ENCODE results near the gene GPR6. TPM values are rescaled to one million over a fixed set of nuclear protein-coding genes. Genes with fewer than 3 reads are reported as not detected.

The GPR6 gene
- total and polyA plus RNA-seq, 2 experiments from 2014 or later: not detected

- Histone ChIP-seq H3K4me3 (no peak overlapping the region), H3K36me3 (replicated peaks; ENCODE audit: insufficient read depth, low read depth) (no peaks in the 10 kb centered on the region), H3K79me2 (no peaks in the 10 kb centered on the region), H3K9me3 (ENCODE audit: low read depth) (no peaks in the 10 kb centered on the region), H3K27ac (no peak overlapping the region), H2AFZ (no peak overlapping the region), H3K4me1 (ENCODE audit: insufficient read depth) (no peaks in the 10 kb centered on the region), H3K27me3 (no peaks in the 10 kb centered on the region), H3K9me2 (replicated peaks; ENCODE audit: insufficient read depth) (no peaks in the 10 kb centered on the region), H4K20me1 (ENCODE audit: insufficient read depth, poor library complexity, severe bottlenecking) (no peaks in the 10 kb centered on the region), H3K4me2 (no peak overlapping the region)
- 92% methylated on average over 1 of the region's 1 CpG for WGBS (ENCODE audit: low lambda C conversion rate, missing lambda C conversion rate)
- TF ChIP-seq EZH2phosphoT487 (IDR thresholded peaks at IDR 0.05; ENCODE audit: low read depth, severe bottlenecking, unreplicated experiment): no peak
- no peak for TF ChIP-seq EZH2 (IDR thresholded peaks at IDR 0.05; ENCODE audit: borderline replicate concordance)
- TF ChIP-seq, protein P1, sequence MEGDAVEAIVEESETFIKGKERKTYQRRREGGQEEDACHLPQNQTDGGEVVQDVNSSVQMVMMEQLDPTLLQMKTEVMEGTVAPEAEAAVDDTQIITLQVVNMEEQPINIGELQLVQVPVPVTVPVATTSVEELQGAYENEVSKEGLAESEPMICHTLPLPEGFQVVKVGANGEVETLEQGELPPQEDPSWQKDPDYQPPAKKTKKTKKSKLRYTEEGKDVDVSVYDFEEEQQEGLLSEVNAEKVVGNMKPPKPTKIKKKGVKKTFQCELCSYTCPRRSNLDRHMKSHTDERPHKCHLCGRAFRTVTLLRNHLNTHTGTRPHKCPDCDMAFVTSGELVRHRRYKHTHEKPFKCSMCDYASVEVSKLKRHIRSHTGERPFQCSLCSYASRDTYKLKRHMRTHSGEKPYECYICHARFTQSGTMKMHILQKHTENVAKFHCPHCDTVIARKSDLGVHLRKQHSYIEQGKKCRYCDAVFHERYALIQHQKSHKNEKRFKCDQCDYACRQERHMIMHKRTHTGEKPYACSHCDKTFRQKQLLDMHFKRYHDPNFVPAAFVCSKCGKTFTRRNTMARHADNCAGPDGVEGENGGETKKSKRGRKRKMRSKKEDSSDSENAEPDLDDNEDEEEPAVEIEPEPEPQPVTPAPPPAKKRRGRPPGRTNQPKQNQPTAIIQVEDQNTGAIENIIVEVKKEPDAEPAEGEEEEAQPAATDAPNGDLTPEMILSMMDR (IDR thresholded peaks at IDR 0.05; ENCODE audit: poor library complexity): no peak
- DNase-seq (ENCODE audit: low spot score): no peak
These were observed 19.5 kb upstream of the GPR6 start for GRCh38 chr6:109958626-109959025.

GRCh38 chr6:109961611-109962041 is 16.5 kb upstream of the GPR6 start:
- Histone ChIP-seq H3K79me2 (no peaks in the 10 kb centered on the region), H2AFZ (no peak overlapping the region), H3K9me3 (ENCODE audit: low read depth) (no peaks in the 10 kb centered on the region), H3K36me3 (replicated peaks; ENCODE audit: insufficient read depth, low read depth) (no peaks in the 10 kb centered on the region), H3K4me2 (no peak overlapping the region), H3K9me2 (replicated peaks; ENCODE audit: insufficient read depth) (no peaks in the 10 kb centered on the region), H3K27ac (no peak overlapping the region), H4K20me1 (ENCODE audit: insufficient read depth, poor library complexity, severe bottlenecking) (no peaks in the 10 kb centered on the region), H3K4me3 (no peak overlapping the region), H3K4me1 (ENCODE audit: insufficient read depth) (no peaks in the 10 kb centered on the region), H3K27me3 (no peaks in the 10 kb centered on the region)
- WGBS (ENCODE audit: low lambda C conversion rate, missing lambda C conversion rate): 86% methylated on average over 5 of the region's 5 CpGs
- no peak for DNase-seq (ENCODE audit: low spot score)
- TF ChIP-seq EZH2phosphoT487 (IDR thresholded peaks at IDR 0.05; ENCODE audit: low read depth, severe bottlenecking, unreplicated experiment) (no peak), EZH2 (IDR thresholded peaks at IDR 0.05; ENCODE audit: borderline replicate concordance) (no peak)
- TF ChIP-seq, protein P1 (IDR thresholded peaks at IDR 0.05; ENCODE audit: poor library complexity): no peak

DNA sequence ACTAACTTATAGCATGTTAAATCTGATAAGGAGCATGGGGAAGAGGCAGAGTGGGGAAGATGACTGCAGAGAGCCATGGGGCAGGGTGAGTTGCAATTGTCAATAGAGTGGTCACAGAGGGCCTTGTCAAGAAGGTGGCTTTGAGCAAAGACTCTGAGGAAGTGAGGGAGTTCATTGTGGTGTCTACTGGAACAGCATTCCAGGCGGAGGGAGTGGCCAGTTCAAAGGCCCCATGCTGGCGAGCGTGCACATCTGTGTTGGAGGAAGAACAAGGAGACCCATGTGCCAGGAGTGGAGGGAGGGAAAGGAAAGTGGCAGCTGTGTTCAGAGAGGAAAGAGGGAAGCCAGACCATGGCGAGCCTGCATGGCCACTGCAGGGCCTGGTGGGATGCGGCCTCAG is 15.8 kb upstream of the GPR6 start:
- no peak overlapping the region for H3K4me2 ChIP-seq
- no peak overlapping the region for H3K4me3 ChIP-seq
- no peaks in the 10 kb centered on the region for H3K36me3 ChIP-seq (replicated peaks; ENCODE audit: insufficient read depth, low read depth)
- H3K27me3 ChIP-seq: no peaks in the 10 kb centered on the region
- 93% methylated on average over 5 of the region's 5 CpGs for WGBS (ENCODE audit: low lambda C conversion rate, missing lambda C conversion rate)
- no peaks in the 10 kb centered on the region for H3K9me2 ChIP-seq (replicated peaks; ENCODE audit: insufficient read depth)
- H3K9me3 ChIP-seq (ENCODE audit: low read depth): no peaks in the 10 kb centered on the region
- H3K27ac ChIP-seq: no peak overlapping the region
- TF ChIP-seq, protein P1 (IDR thresholded peaks at IDR 0.05; ENCODE audit: poor library complexity): no peak
- TF ChIP-seq EZH2phosphoT487 (IDR thresholded peaks at IDR 0.05; ENCODE audit: low read depth, severe bottlenecking, unreplicated experiment) (no peak), EZH2 (IDR thresholded peaks at IDR 0.05; ENCODE audit: borderline replicate concordance) (no peak)
- H2AFZ ChIP-seq: no peak overlapping the region
- H3K4me1 ChIP-seq (ENCODE audit: insufficient read depth): no peaks in the 10 kb centered on the region
- DNase-seq (ENCODE audit: low spot score): no peak
- H4K20me1 ChIP-seq (ENCODE audit: insufficient read depth, poor library complexity, severe bottlenecking): no peaks in the 10 kb centered on the region
- H3K79me2 ChIP-seq: no peaks in the 10 kb centered on the region
